H9 (cell line): ENCODE measurements around the gene MLLT3. TPM values are rescaled to one million over a fixed set of nuclear protein-coding genes. Genes with fewer than 3 reads are reported as not detected.

ENCODE experiments used
- DNase-seq: peaks from one replicate; pipeline ENCODE4 v3.0.0-alpha.2; 2017
- H2AFZ ChIP-seq: one replicate; pipeline ENCODE4 v1.6.1; 2013; ENCODE audit warnings: mild to moderate bottlenecking, low read length, control low read depth, moderate library complexity
- H2AK5ac ChIP-seq: 2 replicates; pipeline ENCODE4 v1.6.1; 2013; ENCODE audit warnings: low read length, control low read depth, mixed read lengths; ENCODE audit not compliant: insufficient read length
- H2BK120ac ChIP-seq: one replicate; pipeline ENCODE4 v1.6.1; 2013; ENCODE audit warnings: low read depth, mild to moderate bottlenecking, low read length, control low read depth, inconsistent platforms; ENCODE audit not compliant: poor library complexity, severe bottlenecking
- H2BK12ac ChIP-seq: 2 replicates; pipeline ENCODE4 v1.6.1; 2013; ENCODE audit warnings: low read length, control low read depth, mixed read lengths, low read depth; ENCODE audit not compliant: insufficient read length
- H2BK15ac ChIP-seq: 2 replicates; pipeline ENCODE4 v1.6.1; 2013; ENCODE audit warnings: low read depth, low read length, control low read depth
- H2BK20ac ChIP-seq: one replicate; pipeline ENCODE4 v1.6.1; 2013; ENCODE audit warnings: low read depth, mild to moderate bottlenecking, low read length, control low read depth, inconsistent platforms; ENCODE audit not compliant: poor library complexity, severe bottlenecking
- H2BK5ac ChIP-seq: 2 replicates; pipeline ENCODE4 v1.6.1; 2013; ENCODE audit warnings: low read length, control low read depth, mixed read lengths; ENCODE audit not compliant: insufficient read length
- H3K14ac ChIP-seq: 2 replicates; pipeline ENCODE4 v1.6.1; 2013; ENCODE audit warnings: low read length, control low read depth; ENCODE audit not compliant: insufficient read depth
- H3K18ac ChIP-seq: 2 replicates; pipeline ENCODE4 v1.6.1; 2013; ENCODE audit warnings: low read depth, mild to moderate bottlenecking, mixed read lengths, low read length, control low read depth; ENCODE audit not compliant: insufficient read length
- H3K23ac ChIP-seq: 2 replicates; pipeline ENCODE4 v1.6.1; 2013; ENCODE audit warnings: low read length, control low read depth, mixed read lengths, low read depth; ENCODE audit not compliant: insufficient read length
- H3K23me2 ChIP-seq: 2 replicates; pipeline ENCODE4 v1.6.1; 2013; ENCODE audit warnings: low read depth, mild to moderate bottlenecking, mixed read lengths, low read length, control low read depth; ENCODE audit not compliant: insufficient read length, poor library complexity, severe bottlenecking
- H3K27ac ChIP-seq: 2 replicates; pipeline ENCODE4 v1.5.1; 2013; ENCODE audit warnings: low read length, control low read depth, mixed read lengths, low read depth; ENCODE audit not compliant: insufficient read length
- H3K27me3 ChIP-seq: 2 replicates; pipeline ENCODE4 v1.6.1; 2013; ENCODE audit warnings: low read length, control low read depth, inconsistent platforms; ENCODE audit not compliant: insufficient read depth
- H3K4ac ChIP-seq: 2 replicates; pipeline ENCODE4 v1.6.1; 2013; ENCODE audit warnings: low read depth, mild to moderate bottlenecking, control low read depth, inconsistent platforms, low read length, moderate library complexity
- H3K4me1 ChIP-seq: 2 replicates; pipeline ENCODE4 v1.6.1; 2013; ENCODE audit warnings: low read length, control low read depth, inconsistent platforms; ENCODE audit not compliant: insufficient read depth
- H3K4me2 ChIP-seq: 2 replicates; pipeline ENCODE4 v1.6.1; 2013; ENCODE audit warnings: low read length, control low read depth, mixed read lengths; ENCODE audit not compliant: insufficient read length, insufficient read depth
- H3K56ac ChIP-seq: 2 replicates; pipeline ENCODE4 v1.6.1; 2013; ENCODE audit warnings: low read depth, mild to moderate bottlenecking, mixed read lengths, low read length, control low read depth; ENCODE audit not compliant: insufficient read length
- H3K79me1 ChIP-seq: 2 replicates; pipeline ENCODE4 v1.6.1; 2013; ENCODE audit warnings: low read depth, mild to moderate bottlenecking, moderate library complexity, low read length, control low read depth, inconsistent platforms; ENCODE audit not compliant: insufficient read depth, poor library complexity, severe bottlenecking
- H3K79me2 ChIP-seq: 2 replicates; pipeline ENCODE4 v1.6.1; 2013; ENCODE audit warnings: low read length, control low read depth, inconsistent platforms; ENCODE audit not compliant: insufficient read depth
- H3K9ac ChIP-seq: 2 replicates; pipeline ENCODE4 v1.6.1; 2013; ENCODE audit warnings: low read length, control low read depth, mixed read lengths; ENCODE audit not compliant: insufficient read length; ENCODE audit errors: extremely low read depth
- H3K9me3 ChIP-seq: one replicate; pipeline ENCODE4 v1.6.1; 2013; ENCODE audit warnings: low read depth, low read length, inconsistent platforms; ENCODE audit not compliant: control insufficient read depth
- H3T11ph ChIP-seq: one replicate; pipeline ENCODE4 v1.6.1; 2013; ENCODE audit warnings: mild to moderate bottlenecking, low read length, control low read depth, inconsistent platforms
- H4K20me1 ChIP-seq: one replicate; pipeline ENCODE4 v1.6.1; 2013; ENCODE audit not compliant: control insufficient read depth, insufficient read length, insufficient read depth
- H4K5ac ChIP-seq: 2 replicates; pipeline ENCODE4 v1.6.1; 2013; ENCODE audit warnings: low read depth, mild to moderate bottlenecking, mixed read lengths, low read length, control low read depth; ENCODE audit not compliant: insufficient read length
- H4K8ac ChIP-seq: replicated peaks from 2 replicates; pipeline ENCODE4 v1.6.1; 2013; ENCODE audit warnings: low read length, control low read depth, mixed read lengths, low read depth; ENCODE audit not compliant: insufficient read length
- H4K91ac ChIP-seq: 2 replicates; pipeline ENCODE4 v1.6.1; 2013; ENCODE audit warnings: low read depth, mild to moderate bottlenecking, moderate library complexity, mixed read lengths, low read length, control low read depth; ENCODE audit not compliant: insufficient read length
- H3K27ac Mint-ChIP-seq, 3 experiments: 2 replicates in 2 of 3; 3 replicates in 1 of 3; pipeline ENCODE4 v1.8.0; 2020 to 2021; ENCODE audit warnings: mixed read lengths in 3 of 3, mild to moderate bottlenecking in 1 of 3, moderate library complexity in 1 of 3
- H3K27me3 Mint-ChIP-seq: 2 replicates; pipeline ENCODE4 v1.8.0; 2021; ENCODE audit warnings: low read depth, mild to moderate bottlenecking, moderate library complexity, mixed read lengths
- H3K36me3 Mint-ChIP-seq, 3 experiments: 2 replicates in 2 of 3; 3 replicates in 1 of 3; pipeline ENCODE4 v1.8.0; 2020 to 2021; ENCODE audit warnings: low read depth in 3 of 3, mixed read lengths in 3 of 3; ENCODE audit not compliant: insufficient read depth in 1 of 3
- H3K4me1 Mint-ChIP-seq, 2 experiments: 2 replicates each; pipeline ENCODE4 v1.8.0; 2020; ENCODE audit warnings: mixed read lengths in 2 of 2
- H3K4me3 Mint-ChIP-seq, 2 experiments: 2 replicates in 1 of 2; 3 replicates in 1 of 2; pipeline ENCODE4 v1.8.0; 2020 to 2021; ENCODE audit warnings: mild to moderate bottlenecking in 2 of 2, mixed read lengths in 2 of 2, moderate library complexity in 1 of 2
- H3K9me3 Mint-ChIP-seq, 2 experiments: 2 replicates in 1 of 2; 3 replicates in 1 of 2; pipeline ENCODE4 v1.8.0; 2020; ENCODE audit warnings: mild to moderate bottlenecking in 2 of 2, mixed read lengths in 2 of 2, moderate library complexity in 1 of 2
- CTCF ChIP-seq: fragments of 200-600 bp; sonication (generic); conservative IDR thresholded peaks from 3 replicates; pipeline ENCODE4 v1.8.0; 2021; ENCODE audit warnings: antibody characterized with exemption, mild to moderate bottlenecking
- WGBS: extraction: QIAGEN DNeasy Blood & Tissue Kit; methylation state at CpG from one replicate; pipeline ENCODE4 v1.1.7; 2013; ENCODE audit warnings: missing lambda C conversion rate, low lambda C conversion rate, mixed read lengths; ENCODE audit not compliant: insufficient read length; ENCODE audit errors: extremely low coverage; 5-methylcytosine and 5-hydroxymethylcytosine counted together
- total RNA-seq: library from RNA; stranded (reverse); gene quantifications from 2 replicates; pipeline ENCODE4 v1.2.1, GENCODE V29; 2021

The MLLT3 gene
- total RNA-seq, 1 experiment from 2014 or later = 3.9 TPM

- H3K27me3 Mint-ChIP-seq = no peaks in the 10 kb centered on the region
- no CpG with 5 or more reads among the region's 2 CpGs for WGBS
- no peak overlapping the region for H4K8ac ChIP-seq
- no peak overlapping the region for H3K27ac ChIP-seq
- no peak overlapping the region for H3K4me2 ChIP-seq
- no peaks in the 10 kb centered on the region for H3K4me1 ChIP-seq
- H4K20me1 ChIP-seq = no peaks in the 10 kb centered on the region
- no peak overlapping the region for H2BK120ac ChIP-seq
- no peak for DNase-seq
- TF ChIP-seq CTCF = no peak
- H3K4me1 Mint-ChIP-seq = peaks cover 4 to 5% of the 10 kb centered on the region in 2 experiments
- H4K91ac ChIP-seq = no peak overlapping the region
- H3K23ac ChIP-seq = no peak overlapping the region
- no peak overlapping the region for H3K4ac ChIP-seq
- no peaks in the 10 kb centered on the region for H3K79me1 ChIP-seq
- no peaks in the 10 kb centered on the region for H3K27me3 ChIP-seq
- H3K4me3 Mint-ChIP-seq = no peak overlapping the region
- no peaks in the 10 kb centered on the region for H3K36me3 Mint-ChIP-seq
- H2BK5ac ChIP-seq = no peak overlapping the region
- H2BK15ac ChIP-seq = no peak overlapping the region
- no peaks in the 10 kb centered on the region for H3K23me2 ChIP-seq
- H2AK5ac ChIP-seq = no peak overlapping the region
- H3K9ac ChIP-seq = no peak overlapping the region
- H2AFZ ChIP-seq = no peak overlapping the region
- no peaks in the 10 kb centered on the region for H3K9me3 ChIP-seq
- no peaks in the 10 kb centered on the region for H3K9me3 Mint-ChIP-seq
- H3K18ac ChIP-seq = no peak overlapping the region
- H3K56ac ChIP-seq = no peak overlapping the region
- no peak overlapping the region for H2BK12ac ChIP-seq
- H3K14ac ChIP-seq = no peak overlapping the region
- no peak overlapping the region for H3T11ph ChIP-seq
- H4K5ac ChIP-seq = no peak overlapping the region
- no peaks in the 10 kb centered on the region for H3K79me2 ChIP-seq
- no peak overlapping the region for H2BK20ac ChIP-seq
- no peak overlapping the region for H3K27ac Mint-ChIP-seq
Observed at GRCh38 chr9:20403346-20403745, 219.0 kb downstream of the MLLT3 start.
